MM.1S (cell line): Measurements from ENCODE around the gene TMEM154.

ENCODE experiments used
- DNase-seq: peaks from one replicate; pipeline ENCODE4 v3.0.0-alpha.2; 2015
- H2AFZ ChIP-seq: fragments of 300-600 bp; sonication (generic); 2 replicates; pipeline ENCODE4 v1.6.0; 2016; ENCODE audit warnings: antibody characterized with exemption, low read length
- H3F3A ChIP-seq: fragments of 300-600 bp; sonication (generic); 2 replicates; pipeline ENCODE4 v1.6.1; 2016; ENCODE audit warnings: mild to moderate bottlenecking, antibody characterized with exemption, low read length, moderate library complexity, mixed read lengths; ENCODE audit not compliant: insufficient read depth
- H3K27ac ChIP-seq: fragments of 300-600 bp; sonication (generic); 2 replicates; pipeline ENCODE4 v1.5.1; 2016; ENCODE audit warnings: mild to moderate bottlenecking, low read length
- H3K27me3 ChIP-seq: fragments of 300-600 bp; sonication (generic); replicated peaks from 2 replicates; pipeline ENCODE4 v1.6.0; 2016; ENCODE audit warnings: low read length; ENCODE audit not compliant: insufficient read depth
- H3K36me3 ChIP-seq: fragments of 300-600 bp; sonication (generic); replicated peaks from 2 replicates; pipeline ENCODE4 v1.6.1; 2016; ENCODE audit warnings: mild to moderate bottlenecking, low read length, mixed read lengths; ENCODE audit not compliant: insufficient read depth
- H3K4me1 ChIP-seq: fragments of 300-600 bp; sonication (generic); 2 replicates; pipeline ENCODE4 v1.6.1; 2016; ENCODE audit warnings: low read length, mixed read lengths
- H3K4me2 ChIP-seq: fragments of 300-600 bp; sonication (generic); 2 replicates; pipeline ENCODE4 v1.6.0; 2016; ENCODE audit warnings: low read depth, low read length
- H3K4me3 ChIP-seq: fragments of 300-600 bp; sonication (generic); 2 replicates; pipeline ENCODE4 v1.5.1; 2016; ENCODE audit warnings: low read length, mixed read lengths
- H3K79me2 ChIP-seq: fragments of 300-600 bp; sonication (generic); 2 replicates; pipeline ENCODE4 v1.6.1; 2016; ENCODE audit warnings: mixed run types, low read length, mixed read lengths
- H3K9ac ChIP-seq: fragments of 300-600 bp; sonication (generic); 2 replicates; pipeline ENCODE4 v1.6.1; 2016; ENCODE audit warnings: low read length, mixed read lengths
- H3K9me2 ChIP-seq: fragments of 300-600 bp; sonication (generic); replicated peaks from 2 replicates; pipeline ENCODE4 v1.6.1; 2016; ENCODE audit warnings: mild to moderate bottlenecking, low read length, mixed read lengths; ENCODE audit not compliant: insufficient read depth
- H3K9me3 ChIP-seq: fragments of 300-600 bp; sonication (generic); replicated peaks from 2 replicates; pipeline ENCODE4 v1.6.1; 2016; ENCODE audit warnings: mild to moderate bottlenecking, low read length, mixed read lengths; ENCODE audit not compliant: insufficient read depth
- H4K20me1 ChIP-seq: fragments of 300-600 bp; sonication (generic); 2 replicates; pipeline ENCODE4 v1.6.1; 2016; ENCODE audit warnings: mild to moderate bottlenecking, low read length, moderate library complexity, mixed read lengths; ENCODE audit not compliant: insufficient read depth
- CTCF ChIP-seq: fragments of 300-600 bp; sonication (generic); IDR thresholded peaks from 2 replicates; pipeline ENCODE4 v1.5.1; 2016; ENCODE audit warnings: antibody characterized with exemption, low read length, mixed read lengths
- EZH2 ChIP-seq: fragments of 300-600 bp; sonication (generic); optimal IDR thresholded peaks from 2 replicates; pipeline ENCODE3; 2017; ENCODE audit warnings: low read depth, mild to moderate bottlenecking, antibody characterized with exemption, low read length, mixed read lengths
- EZH2phosphoT487 ChIP-seq: fragments of 300-600 bp; sonication (generic); IDR thresholded peaks from 2 replicates; pipeline ENCODE4 v1.6.1; 2018; ENCODE audit warnings: antibody characterized with exemption, low read length

TMEM154 gene

GRCh38 chr4:152705903-152706302 is 26.1 kb upstream of the TMEM154 start:
- no peak for TF ChIP-seq EZH2phosphoT487
- TF ChIP-seq CTCF = no peak
- no peak for TF ChIP-seq EZH2

GRCh38 chr4:152704788-152705187 is 25.0 kb upstream of the TMEM154 start:
- Histone ChIP-seq H3K27me3 (no peaks in the 10 kb centered on the region), H3F3A (no peaks in the 10 kb centered on the region), H3K79me2 (no peaks in the 10 kb centered on the region), H3K9me2 (no peaks in the 10 kb centered on the region), H3K4me1 (peaks cover 5% of the 10 kb centered on the region; the same call in 1 of the 2 replicates), H3K27ac (no peak overlapping the region), H3K9me3 (no peaks in the 10 kb centered on the region), H3K36me3 (no peaks in the 10 kb centered on the region), H3K9ac (no peak overlapping the region), H3K4me2 (no peak overlapping the region), H3K4me3 (no peak overlapping the region), H4K20me1 (no peaks in the 10 kb centered on the region), H2AFZ (no peak overlapping the region)
- DNase-seq = no peak
- no peak for TF ChIP-seq CTCF
- no peak for TF ChIP-seq EZH2phosphoT487
- TF ChIP-seq EZH2 = no peak

More at GRCh38 chr4:152705903-152706302, 26.1 kb upstream of the TMEM154 start:
- no peaks in the 10 kb centered on the region for H3K9me3 ChIP-seq
- H3K27me3 ChIP-seq = no peaks in the 10 kb centered on the region
- no peaks in the 10 kb centered on the region for H3K79me2 ChIP-seq
- DNase-seq = no peak
- no peak overlapping the region for H3K27ac ChIP-seq
- H3K9ac ChIP-seq = no peak overlapping the region
- H4K20me1 ChIP-seq = no peaks in the 10 kb centered on the region
- no peaks in the 10 kb centered on the region for H3K36me3 ChIP-seq
- no peak overlapping the region for H3K4me3 ChIP-seq
- H3F3A ChIP-seq = no peaks in the 10 kb centered on the region
- H3K9me2 ChIP-seq = no peaks in the 10 kb centered on the region
- H3K4me1 ChIP-seq = peaks cover 10% of the 10 kb centered on the region
- H2AFZ ChIP-seq = no peak overlapping the region
- no peak overlapping the region for H3K4me2 ChIP-seq

- no peaks in the 10 kb centered on the region for H4K20me1 ChIP-seq
- no peak overlapping the region for H3K4me3 ChIP-seq
- peaks cover 31% of the 10 kb centered on the region for H3K4me1 ChIP-seq
- no peaks in the 10 kb centered on the region for H3K79me2 ChIP-seq
- no peak overlapping the region for H3K27ac ChIP-seq
- H3K27me3 ChIP-seq = no peaks in the 10 kb centered on the region
- peaks cover 31% of the 10 kb centered on the region for H3F3A ChIP-seq
- no peaks in the 10 kb centered on the region for H3K9me2 ChIP-seq
- no peak overlapping the region for H3K4me2 ChIP-seq
- no peak overlapping the region for H3K9ac ChIP-seq
- no peaks in the 10 kb centered on the region for H3K9me3 ChIP-seq
- no peak for DNase-seq
- H3K36me3 ChIP-seq = no peaks in the 10 kb centered on the region
- H2AFZ ChIP-seq = no peak overlapping the region
- TF ChIP-seq EZH2phosphoT487 (no peak), EZH2 (no peak), CTCF (no peak)
These were observed 20.4 kb upstream of the TMEM154 start for GRCh38 chr4:152700151-152700550.
